Measurements from ENCODE around the gene KCNG4. TPM values are rescaled to one million over a fixed set of nuclear protein-coding genes. Genes with fewer than 3 reads are reported as not detected.

Gene KCNG4
- total and polyA plus RNA-seq, 2 donors (not counting 3 experiments of a cell fraction or from before 2014, with no cell fraction given) = not detected

GRCh38 chr16:84186685-84187437 lies 53.0 kb downstream of the KCNG4 start, which contains the start of gene TAF1C:
Gene TAF1C, minus strand, starts transcription at chr16:84187057. Its CDS starts 2,069 bp downstream, at chr16:84184988.
- Histone ChIP-seq H3K9ac (replicated peaks; ENCODE audit: extremely low read depth, insufficient read depth, low read length) (peak within 1 kb of the TSS; percentile 86), H3K27me3 (ENCODE audit: control insufficient read depth in 2 of 2, insufficient read depth in 2 of 2, low read length in 2 of 2) (no peaks in the 10 kb centered on the region), H4K20me1 (replicated peaks; ENCODE audit: control insufficient read depth, extremely low read depth, insufficient read depth, low read length) (no peaks in the 10 kb centered on the region), H2AFZ (ENCODE audit: low read depth, low read length) (peak within 1 kb of the TSS; percentile 100), H3K79me2 (ENCODE audit: control insufficient read depth, insufficient read depth, low read length) (peaks cover 23% of the 10 kb centered on the region), H3K9me1 (replicated peaks; ENCODE audit: control insufficient read depth, extremely low read depth, insufficient read depth, low read length) (no peaks in the 10 kb centered on the region), H3K27ac (ENCODE audit: insufficient read depth, low read depth, low read length) (peak within 1 kb of the TSS; percentile 35), H3K9me3 (replicated peaks; ENCODE audit: control insufficient read depth, insufficient read depth, low read length) (no peaks in the 10 kb centered on the region), H3K4me1 (ENCODE audit: control insufficient read depth, extremely low read depth, insufficient read depth, low read length) (peaks cover 17% of the 10 kb centered on the region), H3K4me2 (ENCODE audit: insufficient read depth, low read length) (peak within 1 kb of the TSS; percentile 33), H3K36me3 (ENCODE audit: control insufficient read depth in 2 of 2, extremely low read depth in 1 of 2, insufficient read depth in 2 of 2, low read length in 2 of 2) (peaks cover 3 to 16% of the 10 kb centered on the region in 2 experiments), H3K4me3 (replicated peaks in 1 of 3; ENCODE audit: insufficient read depth in 1 of 3, low read depth in 1 of 3, low read length in 3 of 3) (peak within 1 kb of the TSS; percentile 76 to 95 (median 86))
- peak; percentile 94 for DNase-seq (ENCODE audit: low read depth, low spot score)
- intact Hi-C loops (cut with micrococcal nuclease) (loop anchor here (1.0 to 5.0 kb wide), 5 partner anchors 10 to 234 kb away; partner anchors contain the start of genes MBTPS1 and OSGIN1), dilution Hi-C loops (cut with MboI; ENCODE audit: extremely low pct_ligation_motif_present, low sequenced_read_pairs) (no loop called here)
- CTCF ChIA-PET = interaction anchor here (0.5 to 2.2 kb wide), 50 partner anchors 8 to 363 kb away, joined by 3 to 29 read pairs (median 5); partner anchors contain the start of genes DNAAF1, HSDL1, MBTPS1 and OSGIN1
- FAIRE-seq = peak; percentile 94
- TF ChIP-seq MAX (IDR thresholded peaks at IDR 0.05; ENCODE audit: insufficient read depth, insufficient read length) (peak; percentile 16), POLR2AphosphoS5 (IDR thresholded peaks at IDR 0.05; ENCODE audit: insufficient read depth, low read depth, low read length) (peak; percentile 77), MYC (IDR thresholded peaks at IDR 0.05; ENCODE audit: low read depth, low read length) (no peak), POLR2A (IDR thresholded peaks at IDR 0.05; ENCODE audit: low read depth, low read length) (peak; percentile 61), CTCF (IDR thresholded peaks at IDR 0.05; ENCODE audit: extremely low read depth in 1 of 2, insufficient read depth in 1 of 2, low read depth in 1 of 2, low read length in 2 of 2) (peak; percentile 98 to 99), GATA2 (IDR thresholded peaks at IDR 0.05; ENCODE audit: insufficient read depth, insufficient read length, low read depth, low read length) (no peak)
- TSS peak; percentile 47 for BruUV-seq (replicated peaks)
- POLR2A ChIA-PET = interaction anchor here (0.6 to 1.1 kb wide), 2 partner anchors 70 to 356 kb away, joined by 5 to 8 read pairs; partner anchors contain the start of gene MBTPS1
